NCI-H2171 treated with DMSO at 0.1 percent for 48 hours (cell line): Measurements from ENCODE around the gene SUSD6.

Experiments
- DNase-seq: peaks from one replicate; lab custom pipeline; 2025; lab: John Stamatoyannopoulos, UW

Gene SUSD6

DNA sequence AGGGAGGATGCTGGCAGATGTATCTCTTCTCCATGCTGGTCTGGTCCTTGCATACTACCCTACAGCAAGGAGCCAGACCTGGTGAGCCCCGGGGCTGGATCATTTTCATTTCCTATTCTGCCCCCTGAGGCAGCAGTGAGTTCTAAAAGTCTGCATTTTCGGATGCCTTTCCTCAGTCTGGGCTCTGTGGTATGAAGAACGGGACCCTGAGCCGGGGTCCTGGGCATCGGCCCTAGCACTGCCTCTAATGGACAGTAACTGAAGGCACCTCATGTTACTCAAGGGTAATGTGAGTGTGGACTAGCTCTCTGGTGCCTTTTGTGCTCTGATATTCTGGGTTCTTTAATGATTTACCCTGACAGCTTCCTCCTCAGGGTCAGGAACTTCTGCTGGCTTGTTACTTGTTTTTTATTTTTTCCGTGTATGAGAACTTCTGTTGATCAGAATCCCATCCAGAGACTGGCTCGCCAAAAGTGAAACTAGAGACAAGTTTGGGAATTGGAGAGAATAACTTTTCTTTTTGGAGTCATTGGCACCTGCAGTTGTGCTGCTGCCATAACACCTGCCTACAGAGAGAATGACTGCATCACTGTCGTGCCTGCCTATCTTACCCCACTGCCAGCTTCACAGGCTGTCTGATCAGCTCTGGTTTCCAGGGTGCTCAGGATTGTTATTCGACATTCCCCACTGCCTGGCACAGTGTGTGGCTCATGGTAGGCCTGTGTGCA lies 62.3 kb downstream of the SUSD6 start:
- DNase-seq = no peak

DNA sequence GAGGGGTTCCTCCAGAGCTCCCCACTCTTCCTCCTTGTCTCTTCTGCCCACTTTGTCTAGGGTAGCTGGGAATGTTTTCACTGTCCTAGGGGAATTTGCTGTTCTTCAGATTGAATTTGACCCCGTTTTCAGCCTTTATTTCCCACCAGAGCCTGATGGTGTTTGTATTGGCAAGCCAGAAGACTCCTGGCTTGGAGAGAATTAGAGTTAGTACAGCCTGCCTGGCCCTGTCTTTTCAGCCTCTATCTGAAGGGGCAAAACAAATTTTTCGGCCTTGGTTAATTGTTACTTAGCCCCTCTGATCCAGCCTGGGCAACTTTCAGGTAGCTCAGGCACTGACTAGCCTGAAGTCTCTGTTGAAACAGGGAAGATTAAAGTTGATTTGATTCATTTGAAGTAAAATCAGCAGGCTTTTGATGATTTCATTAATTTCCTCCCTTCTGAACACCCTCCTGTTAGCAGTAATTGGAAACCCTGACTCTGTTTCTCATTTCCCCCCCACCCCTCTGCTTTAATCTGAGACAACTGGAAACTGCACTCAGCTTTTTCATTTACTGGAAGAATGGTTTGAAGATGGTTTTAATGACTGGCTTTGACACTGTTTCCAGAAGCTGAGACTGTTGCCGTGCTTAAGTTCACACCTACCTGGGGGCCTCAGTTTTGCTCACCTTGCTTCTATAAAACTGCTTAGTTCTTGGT lies 63.3 kb downstream of the SUSD6 start:
- DNase-seq = no peak

DNA sequence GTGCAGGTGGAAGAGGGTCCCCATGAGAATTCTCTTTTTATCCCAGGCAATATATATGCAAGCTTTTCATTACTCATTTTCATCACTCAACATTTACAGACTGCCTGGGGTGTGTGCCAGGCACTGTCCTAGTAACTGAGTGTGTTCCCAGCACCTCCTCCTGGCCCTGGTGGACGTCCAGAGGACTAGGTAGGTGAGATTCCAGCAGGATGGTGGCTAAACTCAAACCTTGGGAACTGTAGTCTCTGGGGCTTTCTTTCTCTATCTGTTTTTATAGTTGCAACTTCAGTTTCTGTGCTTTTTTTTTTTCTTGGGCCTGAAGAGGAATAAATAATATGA lies 63.8 kb downstream of the SUSD6 start:
- no peak for DNase-seq

DNA sequence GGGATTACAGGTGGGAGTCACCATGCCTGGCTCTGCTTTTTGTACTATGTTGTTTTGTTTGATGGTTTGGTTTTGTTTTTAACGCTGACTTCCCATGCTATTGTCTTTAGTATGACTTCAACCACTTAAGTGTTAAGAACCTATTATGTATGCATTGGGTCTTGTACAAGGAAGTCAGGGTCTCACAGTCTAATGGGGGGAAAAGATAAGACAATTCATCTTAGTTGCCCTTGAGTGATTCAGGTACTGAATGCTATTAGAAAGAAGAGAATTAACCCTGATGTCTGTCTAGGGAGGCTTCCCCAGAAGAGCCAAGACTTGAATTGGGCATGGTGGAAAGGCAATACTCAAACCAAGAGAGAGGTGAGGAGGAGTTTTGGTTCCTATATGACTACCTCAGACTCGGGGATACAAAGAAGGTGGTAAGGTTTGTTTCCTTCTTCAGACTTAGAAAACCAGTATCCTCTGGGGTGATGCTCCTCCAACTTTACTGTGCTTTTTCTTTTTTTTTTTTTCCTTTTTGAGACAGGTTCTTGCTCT lies 64.6 kb downstream of the SUSD6 start:
- no peak for DNase-seq

DNA sequence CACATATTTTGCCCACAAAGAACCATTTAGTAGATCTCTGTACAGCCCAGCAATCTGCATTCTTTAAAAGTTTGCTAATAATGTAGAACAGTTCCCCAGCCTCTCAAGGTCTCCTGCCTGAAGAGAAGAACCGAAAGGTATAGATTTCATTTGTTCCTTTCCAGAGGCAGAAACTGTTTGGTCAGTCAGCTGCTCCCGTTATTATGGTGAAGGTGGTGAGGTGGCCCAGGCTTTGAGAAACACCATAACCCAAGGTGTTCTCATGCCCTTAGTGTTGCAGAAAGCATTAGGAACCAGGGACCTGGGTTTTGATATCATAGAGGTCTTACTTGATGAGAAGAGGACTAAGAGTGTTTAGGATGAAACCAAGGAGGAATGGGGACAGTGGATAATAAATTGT lies 65.3 kb downstream of the SUSD6 start:
- no peak for DNase-seq

DNA sequence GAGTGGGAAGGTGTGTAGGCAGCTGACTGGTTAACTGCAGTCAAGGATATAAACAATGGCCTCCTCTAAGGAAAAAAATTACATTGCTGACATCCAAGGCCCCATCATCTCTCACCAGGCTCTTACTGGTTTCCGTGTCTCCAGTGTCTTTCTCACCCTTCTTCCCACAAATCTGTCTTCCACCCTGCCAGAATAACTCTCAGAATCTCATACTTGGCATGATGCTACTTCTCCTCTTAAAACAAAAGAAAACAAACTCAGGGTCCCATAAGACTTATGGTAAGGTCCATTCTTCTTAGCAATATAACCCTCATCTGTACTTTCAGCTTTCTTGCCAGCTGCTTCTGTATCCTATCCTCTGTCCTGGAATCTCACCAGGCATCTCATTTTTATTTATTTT lies 68.9 kb downstream of the SUSD6 start:
- DNase-seq = no peak

DNA sequence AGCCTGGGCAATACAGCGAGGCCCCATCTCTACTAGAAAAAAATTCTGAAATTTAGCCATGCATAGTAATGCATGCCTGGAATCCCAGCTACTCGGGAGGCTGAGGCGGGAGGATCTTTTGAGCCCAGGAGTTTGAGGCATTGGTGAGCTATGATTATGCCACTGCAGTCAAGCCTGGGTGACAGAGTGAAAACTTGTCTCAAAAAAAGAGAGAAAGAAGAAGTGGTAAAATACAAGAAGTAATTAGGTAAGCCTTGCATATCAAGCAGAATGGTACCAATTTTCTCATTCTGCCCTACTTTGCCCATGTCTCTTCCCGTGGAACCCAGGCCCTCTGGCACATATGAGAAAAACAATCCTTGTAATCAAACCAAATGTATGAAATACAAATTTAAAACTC lies 70.7 kb downstream of the SUSD6 start:
- no peak for DNase-seq

DNA sequence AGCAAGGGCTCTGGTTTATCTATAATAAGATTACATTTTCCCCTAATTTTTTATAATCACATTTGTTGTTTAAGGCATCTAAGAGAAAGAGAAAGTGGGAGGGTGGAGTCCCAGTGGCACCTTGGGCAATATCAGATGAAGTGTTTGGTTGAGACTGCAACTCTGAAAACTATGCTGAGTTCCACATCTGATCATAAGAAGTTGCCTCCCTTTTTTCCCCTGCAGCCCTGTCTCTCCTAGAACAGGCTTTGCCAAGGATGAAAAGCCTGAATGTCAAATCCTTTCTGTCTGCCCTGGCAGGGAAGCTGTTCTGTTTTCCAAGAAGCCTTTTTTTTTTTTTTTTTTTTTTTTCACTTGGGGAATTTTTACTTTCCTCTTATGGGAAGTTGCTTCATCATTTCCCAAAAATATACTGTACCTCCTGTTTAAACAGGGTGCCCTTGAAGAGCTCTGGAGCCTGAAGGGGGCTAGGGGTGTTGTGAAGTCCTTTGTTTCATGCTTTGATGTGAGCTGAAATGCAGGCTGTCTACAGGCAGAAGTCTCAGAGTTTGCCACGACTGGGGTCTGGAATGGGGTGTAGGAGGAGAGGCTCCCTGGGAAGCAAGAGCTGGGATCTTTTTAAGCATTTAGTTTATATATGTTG lies 71.3 kb downstream of the SUSD6 start:
- DNase-seq = no peak

DNA sequence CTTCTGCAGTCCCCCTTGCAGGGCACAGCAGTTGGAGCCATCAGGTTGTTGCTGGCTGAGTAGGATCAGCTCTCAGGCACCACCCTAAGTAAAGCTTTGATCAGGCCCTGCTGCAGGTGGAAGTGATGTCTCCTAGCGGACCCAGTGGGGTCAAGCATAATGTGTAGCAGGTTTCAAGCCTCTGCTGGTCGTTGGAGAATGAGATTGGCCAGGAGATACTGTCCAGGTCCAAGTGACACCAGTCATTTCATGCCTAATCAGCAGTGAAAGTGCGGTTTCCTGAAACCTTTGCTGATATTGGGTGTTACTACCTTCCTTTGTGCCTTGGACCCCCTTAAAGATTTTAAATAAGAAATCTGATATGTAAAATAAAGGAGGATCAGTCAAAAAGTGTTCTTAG lies 72.6 kb downstream of the SUSD6 start:
- DNase-seq = no peak

DNA sequence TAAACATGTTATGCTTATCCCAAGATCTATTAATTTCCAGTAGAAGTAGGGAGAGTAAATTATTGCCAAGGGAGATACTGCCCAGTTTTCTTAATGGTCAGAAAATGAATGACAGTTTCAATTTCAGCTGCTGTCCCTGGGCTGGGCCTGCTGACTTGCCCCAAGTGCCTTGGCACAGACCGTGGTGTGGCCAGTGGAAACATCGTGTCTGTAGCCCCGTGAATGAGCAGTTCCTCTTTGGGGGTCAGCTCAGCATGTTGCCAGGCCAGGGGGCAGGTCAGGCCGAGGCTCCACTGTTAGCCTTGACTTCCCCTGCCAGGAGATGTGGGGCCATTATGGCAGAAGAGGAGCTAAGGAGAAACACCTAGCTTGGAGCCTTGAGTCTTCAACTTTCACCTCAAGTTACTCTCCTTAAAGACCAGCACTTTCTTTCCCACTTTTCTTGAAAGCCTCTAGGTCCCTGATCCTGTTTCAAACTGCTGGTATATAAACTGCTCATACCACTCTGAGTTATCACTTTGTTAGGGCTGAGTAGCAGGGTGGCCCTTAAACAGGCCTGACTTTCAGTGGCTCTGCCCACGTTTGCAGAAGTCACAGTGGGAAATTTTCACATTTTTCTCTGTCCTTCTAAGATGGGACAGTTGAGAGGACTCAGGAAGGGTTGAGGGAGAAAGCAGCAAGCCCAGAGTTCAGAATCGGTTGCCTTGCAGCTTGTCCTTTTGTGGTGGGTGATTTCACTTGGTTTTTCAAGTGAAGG lies 73.2 kb downstream of the SUSD6 start:
- DNase-seq = no peak

DNA sequence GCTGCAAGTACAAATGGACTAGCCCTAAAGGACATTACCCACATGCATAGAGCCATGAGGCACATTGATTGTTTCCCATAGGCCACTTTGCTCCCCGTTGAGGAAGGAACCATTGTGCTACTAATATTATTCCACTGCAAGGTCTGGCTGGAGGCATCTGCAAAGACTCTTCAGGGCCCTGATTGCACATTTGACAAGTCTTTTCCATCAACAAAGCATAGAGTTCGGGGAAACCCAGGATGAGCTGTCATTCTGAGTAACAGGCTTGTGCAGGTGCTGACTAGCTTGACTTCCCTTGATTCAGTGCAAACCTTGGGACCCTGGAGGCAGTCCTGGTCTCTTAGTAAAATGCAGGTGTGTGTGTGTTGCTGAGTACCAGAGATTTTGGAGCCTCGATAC lies 73.8 kb downstream of the SUSD6 start:
- peak; percentile 55 for DNase-seq

DNA sequence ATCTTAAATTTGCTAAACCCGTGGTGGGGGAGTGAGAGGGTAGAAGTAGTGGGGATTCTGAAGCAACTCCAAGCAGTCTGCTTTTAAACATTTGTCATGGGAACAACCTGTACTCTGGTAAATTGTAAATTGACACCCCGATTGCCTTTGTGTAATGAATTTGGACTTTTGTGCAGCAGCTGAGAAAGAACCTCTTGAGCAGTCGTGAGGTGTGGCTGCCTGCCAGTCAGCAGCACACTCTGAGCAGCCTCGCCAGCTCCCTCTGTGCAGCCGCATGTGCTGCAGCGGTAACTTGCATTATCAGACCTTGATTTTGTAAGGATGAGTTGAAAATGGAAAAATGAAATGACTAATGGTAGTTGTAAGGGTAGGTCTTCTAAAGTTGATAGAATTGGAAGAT lies 74.3 kb downstream of the SUSD6 start:
- peak; percentile 93 for DNase-seq

DNA sequence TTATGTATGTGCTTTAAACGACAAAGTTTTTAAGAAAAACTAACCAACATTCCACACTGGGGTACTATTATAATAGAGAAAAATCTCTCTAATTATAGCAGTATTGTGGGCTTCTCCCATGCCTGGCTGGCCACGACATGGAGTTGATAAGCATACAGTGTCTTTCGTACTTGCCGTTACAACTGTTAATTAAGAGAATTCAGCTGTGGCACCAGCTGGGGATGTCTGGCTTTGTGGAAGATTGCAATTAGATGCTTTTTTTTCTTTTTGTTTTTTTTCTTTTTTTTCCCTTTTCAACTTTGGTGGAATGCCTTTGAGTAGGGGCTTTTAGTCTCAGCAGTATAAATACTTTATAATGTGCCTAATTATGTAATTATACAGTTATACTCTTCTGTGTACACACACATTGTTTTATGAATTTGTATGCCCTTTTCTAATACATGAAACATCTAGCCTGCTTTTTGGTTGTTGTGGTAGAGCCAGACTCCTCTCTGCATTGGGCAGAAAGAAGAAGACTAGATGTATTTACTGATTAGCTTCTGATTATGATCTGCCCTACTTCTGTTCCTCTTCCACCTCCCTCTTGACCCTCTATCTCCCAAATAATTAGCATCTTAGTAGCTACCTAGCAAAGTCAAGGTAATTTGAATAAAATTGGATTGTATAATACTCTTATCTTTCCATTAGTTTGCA lies 76.4 kb downstream of the SUSD6 start:
- DNase-seq = peak; percentile 90

DNA sequence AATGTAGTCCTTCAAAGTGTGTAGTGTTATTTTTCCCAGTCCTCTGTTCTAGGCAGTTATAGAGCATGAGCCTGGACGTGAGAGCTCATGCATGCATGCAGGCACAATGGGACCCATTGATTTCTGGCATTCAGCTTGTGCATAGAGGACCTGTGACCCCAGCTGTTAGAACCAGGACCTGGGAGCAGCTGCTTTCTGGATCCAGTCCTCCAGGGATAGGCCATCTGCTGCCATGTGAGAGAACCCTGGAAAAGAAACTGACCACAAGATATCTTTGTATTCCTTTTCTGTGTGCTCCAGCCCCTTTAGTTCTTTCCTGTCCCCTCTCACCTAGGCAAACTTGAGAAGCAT lies 76.9 kb downstream of the SUSD6 start:
- peak; percentile 19 for DNase-seq

DNA sequence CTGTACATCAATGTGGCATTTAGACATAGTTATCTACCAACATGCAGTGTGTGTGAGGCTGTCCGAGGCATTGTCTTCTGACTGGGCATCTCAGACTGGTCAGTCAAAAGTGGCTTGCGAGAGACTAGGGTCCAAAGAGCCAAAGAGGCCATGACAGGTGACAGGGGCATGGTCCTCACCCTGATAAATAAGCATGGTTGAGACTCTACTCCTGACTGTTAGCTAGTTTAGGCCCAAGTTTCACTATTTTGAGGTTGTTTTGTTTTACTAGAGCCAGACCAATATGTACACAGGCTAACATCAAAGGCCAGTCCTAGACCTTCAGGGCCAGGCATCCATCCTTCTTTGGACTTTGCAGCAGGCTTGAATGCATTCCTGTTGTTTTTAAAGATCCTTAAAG lies 78.6 kb downstream of the SUSD6 start:
- DNase-seq = no peak

DNA sequence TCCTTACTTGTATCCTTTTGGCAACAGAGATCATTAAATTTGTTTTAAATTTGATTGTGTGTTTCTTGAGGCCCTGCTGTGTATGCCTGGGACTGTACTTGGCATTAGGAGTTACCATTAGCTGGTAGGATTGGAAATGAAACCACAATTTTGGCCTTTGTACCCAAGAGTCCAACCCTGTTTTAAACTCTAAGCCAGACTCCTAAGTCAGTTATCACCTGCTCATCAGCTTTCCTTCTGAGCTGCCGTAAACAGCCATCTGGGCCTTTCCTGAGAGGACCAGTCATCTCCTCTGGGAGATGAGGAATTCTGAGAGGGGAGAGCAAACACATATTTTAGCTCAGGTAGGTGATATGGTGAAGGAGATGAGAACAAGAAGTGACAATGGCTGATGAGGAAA lies 81.2 kb downstream of the SUSD6 start:
- DNase-seq = peak; percentile 95

DNA sequence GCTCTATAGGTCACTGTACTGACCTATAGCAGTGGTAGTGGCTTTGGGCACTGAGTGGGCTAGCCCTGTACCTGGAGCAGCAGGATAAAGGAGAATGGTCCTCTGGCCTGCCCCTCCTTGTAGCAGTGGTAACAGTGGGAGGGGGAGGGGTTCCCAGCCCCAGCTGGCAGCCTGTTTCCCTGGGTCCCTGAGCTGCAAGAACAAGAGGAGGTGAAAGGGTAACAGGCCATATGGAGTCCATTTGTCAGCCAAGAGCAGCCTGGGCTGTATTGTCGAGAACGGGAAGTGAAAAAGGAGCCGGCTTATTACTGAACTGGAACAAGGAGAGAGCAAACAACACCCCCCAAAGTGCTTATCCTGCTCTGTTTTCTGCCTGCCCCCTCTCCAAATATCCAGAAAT lies 81.7 kb downstream of the SUSD6 start:
- peak; percentile 98 for DNase-seq

DNA sequence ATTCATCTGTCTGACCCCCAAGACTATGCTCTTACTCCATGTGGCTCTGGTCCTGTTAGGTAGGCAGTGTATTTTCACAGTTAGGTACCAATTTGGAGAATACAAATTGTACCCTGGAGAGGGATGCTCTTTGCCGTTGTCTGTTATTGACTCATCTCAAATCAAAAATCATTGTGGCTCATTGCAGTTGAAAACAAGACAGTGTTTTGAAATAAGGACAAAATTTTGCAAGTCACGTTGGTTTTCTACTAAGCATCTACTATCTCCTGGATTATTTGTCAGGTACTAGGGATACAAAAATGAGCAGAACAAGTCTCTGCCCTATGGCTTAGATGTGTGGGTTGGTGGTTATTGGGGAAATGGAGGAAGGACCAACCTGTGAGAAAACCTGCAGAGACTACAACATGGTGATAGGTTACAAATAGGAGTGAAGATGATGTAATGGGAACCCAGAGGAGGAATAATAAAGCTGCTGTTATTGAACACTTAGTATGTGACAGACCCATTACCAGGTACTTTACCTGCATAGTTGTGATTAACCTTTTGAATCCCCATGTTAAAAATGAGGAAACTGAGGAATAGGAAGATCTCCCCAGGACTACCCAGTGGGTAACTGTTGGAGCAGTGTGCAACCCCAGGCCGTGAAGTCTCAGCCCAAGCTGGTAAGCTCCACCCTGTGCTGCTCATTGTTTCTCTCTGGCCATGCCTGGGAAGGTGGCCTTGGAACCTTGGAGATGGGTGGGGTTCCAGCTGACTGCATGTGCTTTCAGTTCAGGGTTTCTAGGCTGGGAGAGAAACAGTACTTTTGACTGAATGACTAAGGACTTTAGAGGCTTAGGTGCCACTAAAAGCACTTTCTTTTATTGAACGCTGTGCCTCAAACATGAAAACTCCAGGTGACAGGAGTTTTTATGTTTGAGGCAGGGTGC lies 82.7 kb downstream of the SUSD6 start:
- no peak for DNase-seq

DNA sequence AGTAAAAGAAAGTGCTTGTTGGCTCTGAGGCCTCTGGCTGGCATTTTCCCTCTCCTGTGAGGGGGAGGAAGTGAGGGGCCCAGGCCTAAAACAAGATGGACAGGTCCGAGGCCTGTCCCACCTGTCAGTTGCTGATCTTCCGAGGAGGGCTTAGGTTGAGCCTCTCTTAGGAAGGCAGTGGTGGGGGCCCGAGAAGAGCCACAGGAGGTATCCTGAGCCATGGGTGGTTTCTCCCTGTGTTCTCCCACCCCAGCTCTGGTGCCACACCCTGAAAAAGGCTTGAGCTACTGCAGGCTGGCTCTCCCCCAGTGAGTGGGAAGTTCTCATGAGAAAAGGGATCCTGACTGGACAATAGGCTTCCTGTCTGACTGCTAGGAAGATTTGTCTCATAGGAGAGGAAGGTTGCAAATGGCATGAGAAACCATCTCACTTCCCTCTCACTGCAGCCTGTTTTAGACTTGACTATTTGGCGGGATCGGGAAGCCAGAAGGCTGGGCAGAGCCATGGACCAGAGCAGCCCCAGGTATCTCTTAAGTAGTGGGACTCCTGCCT lies 83.4 kb downstream of the SUSD6 start:
- DNase-seq = no peak
